ENCODE measurements around the gene ITGB5. TPM values are rescaled to one million over a fixed set of nuclear protein-coding genes. Genes with fewer than 3 reads are reported as not detected.

Gene ITGB5
- total RNA-seq, 2 experiments from 2014 or later = not detected

DNA sequence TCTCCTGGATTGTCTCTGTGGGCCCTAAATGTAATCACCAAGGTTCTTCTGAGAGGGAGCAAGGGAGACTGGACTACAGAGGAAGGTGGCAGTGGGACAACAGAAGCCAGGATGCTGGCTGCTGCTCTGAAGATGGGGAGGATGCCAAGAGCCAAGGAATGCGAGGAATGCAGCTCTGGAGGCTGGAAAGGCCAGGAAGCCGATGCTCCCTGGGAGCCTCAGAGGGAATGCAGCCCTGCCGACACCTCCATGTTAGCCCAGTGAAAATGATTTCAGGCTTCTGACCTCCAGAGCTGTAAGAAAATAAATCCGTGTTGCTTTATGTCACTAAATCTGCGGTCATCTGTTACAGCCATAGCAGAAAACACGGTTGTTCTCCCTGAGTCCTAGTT is 112.8 kb downstream of the ITGB5 start:
- H3K36me3 ChIP-seq (ENCODE audit: insufficient read depth, low read length) = no peaks in the 10 kb centered on the region
- no peaks in the 10 kb centered on the region for H3K79me2 ChIP-seq (ENCODE audit: insufficient read depth, low read depth, low read length)
- no peaks in the 10 kb centered on the region for H3K9me2 ChIP-seq (ENCODE audit: insufficient read depth, low read length)
- H3K4me2 ChIP-seq (ENCODE audit: low read length) = no peak overlapping the region
- no TSS peak for BruUV-seq (replicated peaks)
- no peak overlapping the region for H3K27ac ChIP-seq (ENCODE audit: low read depth, low read length, poor library complexity, severe bottlenecking)
- H3K4me1 ChIP-seq (ENCODE audit: insufficient read depth, low read length, poor library complexity, severe bottlenecking) = no peaks in the 10 kb centered on the region
- H3K4me3 ChIP-seq (ENCODE audit: low read depth, low read length, poor library complexity, severe bottlenecking) = no peak overlapping the region
- intact Hi-C loops (cut with micrococcal nuclease; ENCODE audit: unreplicated experiment) = no loop called here
- H4K20me1 ChIP-seq (ENCODE audit: insufficient read depth, low read length) = no peaks in the 10 kb centered on the region
- TF ChIP-seq EZH2phosphoT487 (IDR thresholded peaks at IDR 0.05; ENCODE audit: borderline replicate concordance, low read depth, low read length) = no peak
- TF ChIP-seq, protein P1, sequence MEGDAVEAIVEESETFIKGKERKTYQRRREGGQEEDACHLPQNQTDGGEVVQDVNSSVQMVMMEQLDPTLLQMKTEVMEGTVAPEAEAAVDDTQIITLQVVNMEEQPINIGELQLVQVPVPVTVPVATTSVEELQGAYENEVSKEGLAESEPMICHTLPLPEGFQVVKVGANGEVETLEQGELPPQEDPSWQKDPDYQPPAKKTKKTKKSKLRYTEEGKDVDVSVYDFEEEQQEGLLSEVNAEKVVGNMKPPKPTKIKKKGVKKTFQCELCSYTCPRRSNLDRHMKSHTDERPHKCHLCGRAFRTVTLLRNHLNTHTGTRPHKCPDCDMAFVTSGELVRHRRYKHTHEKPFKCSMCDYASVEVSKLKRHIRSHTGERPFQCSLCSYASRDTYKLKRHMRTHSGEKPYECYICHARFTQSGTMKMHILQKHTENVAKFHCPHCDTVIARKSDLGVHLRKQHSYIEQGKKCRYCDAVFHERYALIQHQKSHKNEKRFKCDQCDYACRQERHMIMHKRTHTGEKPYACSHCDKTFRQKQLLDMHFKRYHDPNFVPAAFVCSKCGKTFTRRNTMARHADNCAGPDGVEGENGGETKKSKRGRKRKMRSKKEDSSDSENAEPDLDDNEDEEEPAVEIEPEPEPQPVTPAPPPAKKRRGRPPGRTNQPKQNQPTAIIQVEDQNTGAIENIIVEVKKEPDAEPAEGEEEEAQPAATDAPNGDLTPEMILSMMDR (conservative IDR thresholded peaks at IDR 0.05; ENCODE audit: low read length) = no peak
- CTCF ChIA-PET (ENCODE audit: unreplicated experiment) = no interaction called here
- H3K9me3 ChIP-seq (ENCODE audit: low read length) = no peaks in the 10 kb centered on the region
- POLR2A ChIA-PET = no interaction called here
- H2AFZ ChIP-seq (ENCODE audit: low read length) = no peak overlapping the region
- no peak for DNase-seq (ENCODE audit: low spot score)

DNA sequence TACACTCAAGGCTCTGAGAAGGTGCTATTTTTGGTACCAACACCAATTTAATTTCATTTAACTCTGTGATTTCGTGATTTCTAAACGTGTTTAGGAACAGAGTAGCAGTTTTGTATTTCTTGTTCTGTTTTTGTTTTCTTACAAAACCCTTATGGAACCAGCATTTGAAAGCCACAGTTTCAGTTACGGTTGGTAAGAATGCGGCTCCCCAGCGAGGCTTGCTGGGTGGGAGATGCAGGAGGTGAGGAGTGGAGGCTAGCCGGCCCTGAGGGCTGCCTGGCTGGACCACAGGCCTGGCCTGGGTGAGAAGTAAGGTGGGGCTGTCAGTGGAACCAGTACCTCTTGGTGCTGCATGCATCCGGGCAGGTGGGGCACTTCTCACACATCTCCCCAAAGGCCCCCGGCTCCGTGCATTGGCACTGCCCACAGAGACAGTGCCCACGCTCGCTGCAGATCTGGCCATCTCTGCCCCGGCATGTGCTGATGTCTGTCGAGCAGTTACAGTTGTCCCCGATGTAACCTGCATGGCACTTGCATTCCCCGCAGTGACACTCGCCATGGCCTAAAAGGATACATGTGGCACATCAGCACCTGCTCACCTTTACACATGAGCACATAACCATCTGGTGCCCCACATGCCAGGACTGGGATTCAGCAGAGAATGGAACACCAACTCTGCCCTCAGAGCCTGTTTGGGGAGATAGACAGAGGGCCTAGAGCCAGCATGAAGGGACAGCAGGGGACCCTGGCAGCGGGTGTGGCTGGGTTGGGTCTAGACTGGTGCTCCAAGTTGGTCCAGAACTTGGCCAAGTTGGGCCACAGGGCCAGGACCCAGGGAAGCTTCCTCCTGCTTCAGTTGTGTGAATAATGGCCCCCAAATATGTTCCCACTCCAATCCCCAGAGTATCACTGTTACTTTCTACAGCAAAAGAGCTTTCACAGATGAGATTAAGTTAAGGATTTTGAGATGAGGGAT is 113.5 kb downstream of the ITGB5 start:
- Histone ChIP-seq H3K79me2 (ENCODE audit: insufficient read depth, low read depth, low read length) (no peaks in the 10 kb centered on the region), H4K20me1 (ENCODE audit: insufficient read depth, low read length) (no peaks in the 10 kb centered on the region), H3K27ac (ENCODE audit: low read depth, low read length, poor library complexity, severe bottlenecking) (no peak overlapping the region), H3K36me3 (ENCODE audit: insufficient read depth, low read length) (no peaks in the 10 kb centered on the region), H3K4me1 (ENCODE audit: insufficient read depth, low read length, poor library complexity, severe bottlenecking) (no peaks in the 10 kb centered on the region), H3K4me3 (ENCODE audit: low read depth, low read length, poor library complexity, severe bottlenecking) (no peak overlapping the region), H3K9me3 (ENCODE audit: low read length) (no peaks in the 10 kb centered on the region), H3K9me2 (ENCODE audit: insufficient read depth, low read length) (no peaks in the 10 kb centered on the region), H3K4me2 (ENCODE audit: low read length) (no peak overlapping the region), H2AFZ (ENCODE audit: low read length) (no peak overlapping the region)
- ChIA-PET POLR2A (no interaction called here), CTCF (ENCODE audit: unreplicated experiment) (no interaction called here)
- TF ChIP-seq, protein P1 (conservative IDR thresholded peaks at IDR 0.05; ENCODE audit: low read length) = no peak
- no peak for TF ChIP-seq EZH2phosphoT487 (IDR thresholded peaks at IDR 0.05; ENCODE audit: borderline replicate concordance, low read depth, low read length)
- intact Hi-C loops (cut with micrococcal nuclease; ENCODE audit: unreplicated experiment) = no loop called here
- no peak for DNase-seq (ENCODE audit: low spot score)
- BruUV-seq (replicated peaks) = no TSS peak
